B cell (primary cell): ENCODE measurements around the gene HS2ST1. TPM values are rescaled to one million over a fixed set of nuclear protein-coding genes. Genes with fewer than 3 reads are reported as not detected.
A peak's percentile ranks its signal among the peaks of the same experiment; 100 is the strongest.

Source experiments
- ATAC-seq: fragments of 200-7000 bp; cut with Tn5 transposase; one replicate; pipeline ENCODE4 v1.10.0; 2021; ENCODE audit warnings: low read depth, mild to moderate bottlenecking, moderate number of reproducible peaks, moderate library complexity
- CTCF ChIA-PET: fragments of 350-600 bp; sonication (Branson Sonifier 250); formaldehyde crosslinking; loops from one replicate; lab custom pipeline; 2021; ENCODE audit warnings: antibody characterized with exemption, inconsistent platforms; lab: Charles Lee
- POLR2A ChIA-PET: fragments of 350-600 bp; sonication (Branson Sonifier 250); formaldehyde crosslinking; loops from one replicate; lab custom pipeline; 2021; ENCODE audit warnings: antibody characterized with exemption; lab: Charles Lee
- DNase-seq: peaks from one replicate; pipeline ENCODE4 v3.0.0; 2013
- H2AFZ ChIP-seq: 2 replicates; pipeline ENCODE4 v1.6.1; 2012; ENCODE audit warnings: mild to moderate bottlenecking, low read depth, low read length; ENCODE audit not compliant: insufficient read depth, poor library complexity, severe bottlenecking
- H3K27ac ChIP-seq, 2 donors: 1 replicate in 1 of 2; 2 replicates in 1 of 2; pipeline ENCODE4 v1.5.1; 2012 to 2013; ENCODE audit warnings: low read length in 2 of 2, mild to moderate bottlenecking in 2 of 2, moderate library complexity in 1 of 2
- H3K27me3 ChIP-seq, 4 experiments: fragments of 200-600 bp in 1 of 4; sonication (generic) in 1 of 4; replicated peaks in 1 of 4; 1 replicate in 2 of 4; 2 replicates in 2 of 4; pipeline versions ENCODE4 v1.6.1 to v1.7.0; 2013 to 2016; ENCODE audit warnings: low read length in 3 of 4, mild to moderate bottlenecking in 2 of 4, mixed read lengths in 1 of 4, moderate library complexity in 1 of 4; ENCODE audit not compliant: insufficient read depth in 4 of 4, control insufficient read depth in 3 of 4; ENCODE audit errors: control extremely low read depth in 1 of 4
- H3K36me3 ChIP-seq, 2 experiments: replicated peaks in 1 of 2; 1 replicate in 1 of 2; 2 replicates in 1 of 2; pipeline versions ENCODE4 v1.6.1 to v1.7.1; 2013; ENCODE audit warnings: low read length in 1 of 2; ENCODE audit not compliant: insufficient read depth in 2 of 2, control insufficient read depth in 1 of 2; ENCODE audit errors: control extremely low read depth in 1 of 2, extremely low read depth in 1 of 2
- H3K4me1 ChIP-seq, 2 donors: fragments of 200-600 bp in 1 of 2; sonication (generic) in 1 of 2; 1 replicate in 1 of 2; 2 replicates in 1 of 2; pipeline versions ENCODE4 v1.5.1 to v1.6.1; 2013 to 2017; ENCODE audit warnings: low read length in 2 of 2; ENCODE audit not compliant: control insufficient read depth in 2 of 2, insufficient read depth in 2 of 2
- H3K4me2 ChIP-seq: replicated peaks from 2 replicates; pipeline ENCODE3; 2012; ENCODE audit warnings: mild to moderate bottlenecking, low read depth, low read length; ENCODE audit not compliant: poor library complexity, severe bottlenecking
- H3K4me3 ChIP-seq, 5 experiments: fragments of 200-600 bp in 1 of 5; sonication (generic) in 1 of 5; 1 replicate in 3 of 5; 2 replicates in 2 of 5; pipeline versions ENCODE4 v1.5.1 to v1.7.0; 2011 to 2016; ENCODE audit warnings: low read length in 4 of 5, mild to moderate bottlenecking in 4 of 5, low read depth in 2 of 5, control low read depth in 1 of 5, moderate library complexity in 1 of 5; ENCODE audit not compliant: insufficient read depth in 1 of 5; ENCODE audit errors: control extremely low read depth in 1 of 5, extremely low read depth in 1 of 5
- H3K79me2 ChIP-seq: fragments of 200-600 bp; sonication (generic); one replicate; pipeline ENCODE4 v1.6.0; 2016; ENCODE audit warnings: low read length; ENCODE audit not compliant: control insufficient read depth, insufficient read depth
- H3K9ac ChIP-seq: fragments of 200-600 bp; sonication (generic); 2 replicates; pipeline ENCODE4 v1.6.1; 2017; ENCODE audit warnings: mild to moderate bottlenecking, low read length, moderate library complexity
- H3K9me3 ChIP-seq, 3 donors: one replicate each; pipeline versions ENCODE4 v1.6.1 to v1.7.1; 2013; ENCODE audit warnings: low read length in 2 of 3; ENCODE audit not compliant: control insufficient read depth in 2 of 3, insufficient read depth in 1 of 3; ENCODE audit errors: control extremely low read depth in 1 of 3
- H4K20me1 ChIP-seq: 2 replicates; pipeline ENCODE4 v1.6.0; 2012; ENCODE audit warnings: mild to moderate bottlenecking, low read length; ENCODE audit not compliant: insufficient read depth, control insufficient read depth, poor library complexity, severe bottlenecking
- H3K27ac Mint-ChIP-seq: one replicate; pipeline ENCODE4 v1.8.0; 2021; ENCODE audit warnings: mixed read lengths
- H3K27me3 Mint-ChIP-seq: one replicate; pipeline ENCODE4 v1.8.0; 2021; ENCODE audit warnings: mixed read lengths
- H3K4me1 Mint-ChIP-seq: one replicate; pipeline ENCODE4 v1.8.0; 2021; ENCODE audit warnings: mixed read lengths
- H3K4me3 Mint-ChIP-seq: one replicate; pipeline ENCODE4 v1.8.0; 2021; ENCODE audit warnings: mixed read lengths
- H3K9me3 Mint-ChIP-seq: one replicate; pipeline ENCODE4 v1.8.0; 2022; ENCODE audit warnings: mixed read lengths; ENCODE audit not compliant: insufficient read depth
- CTCF ChIP-seq: fragments of 200-600 bp; IDR thresholded peaks from one replicate; pipeline ENCODE4 v1.8.0; 2022; ENCODE audit warnings: antibody characterized with exemption, mild to moderate bottlenecking
- EZH2 ChIP-seq: IDR thresholded peaks from 2 replicates; pipeline ENCODE4 v1.6.1; 2012; ENCODE audit warnings: borderline replicate concordance, low read depth, mild to moderate bottlenecking, moderate library complexity, low read length; ENCODE audit not compliant: insufficient read depth, poor library complexity, severe bottlenecking
- WGBS: methylation state at CpG from one replicate; pipeline ENCODE4 v1.1.5; 2013; ENCODE audit warnings: missing lambda C conversion rate; ENCODE audit not compliant: insufficient coverage; 5-methylcytosine and 5-hydroxymethylcytosine counted together
- intact Hi-C: fragments of 100-400 bp; cut with micrococcal nuclease; formaldehyde crosslinking; loops from one replicate; pipeline ENCODE4 v1.10.0; 2022
- polyA plus RNA-seq: library from polyadenylated mRNA; depleted of rRNA; stranded (reverse); fragments of >200 nt; gene quantifications from 2 replicates; pipeline ENCODE4 v1.2.3, GENCODE V29; 2012
- total RNA-seq, 2 donors: library from RNA; stranded (reverse); fragments of 120-200 nt in 1 of 2; gene quantifications; 1 replicate in 1 of 2; 2 replicates in 1 of 2; pipeline versions ENCODE4 v1.2.3 to v1.2.4, GENCODE V29; 2013 to 2022

HS2ST1 gene
- total and polyA plus RNA-seq, 2 donors (not counting 1 experiment from before 2014, with no cell fraction given) = 3.0 to 16.9 TPM

DNA sequence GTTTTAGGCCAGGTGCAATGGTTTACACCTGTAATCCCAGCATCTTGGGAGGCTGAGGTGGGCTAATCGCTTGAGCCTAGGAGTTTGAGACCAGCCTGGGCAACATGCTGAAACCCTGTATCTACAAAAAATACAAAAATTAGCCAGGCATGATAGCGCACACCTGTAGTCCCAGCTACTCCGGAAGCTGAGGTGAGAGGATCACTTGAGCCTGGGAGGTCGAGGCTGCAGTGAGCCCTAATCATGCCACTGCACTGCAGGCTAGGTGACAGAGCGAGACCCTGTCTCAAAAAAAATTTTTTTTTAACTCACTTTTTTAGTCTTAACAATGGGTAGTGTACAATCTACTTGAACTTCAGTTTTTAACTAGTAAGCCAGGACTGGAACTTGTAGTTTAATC, 137.5 kb downstream of the HS2ST1 start:
- ATAC-seq (peak; percentile 17), DNase-seq (no peak)
- peak overlapping the region; percentile 29 for H3K4me3 Mint-ChIP-seq
- H3K9me3 Mint-ChIP-seq = peaks cover 2% of the 10 kb centered on the region
- CTCF ChIA-PET = interaction anchor here (1.2 kb wide), 1 partner anchor 32 kb away, joined by 3 read pairs; no protein-coding TSS in a partner anchor
- Histone ChIP-seq H3K27ac (no peak overlapping the region), H3K4me1 (peaks cover 4 to 31% of the 10 kb centered on the region in 2 donors), H3K36me3 (no peaks in the 10 kb centered on the region), H3K9me3 (peaks cover 0 to 4% (median 1%) of the 10 kb centered on the region in 3 donors), H3K79me2 (peaks cover 47% of the 10 kb centered on the region), H3K9ac (no peak overlapping the region), H3K4me2 (peak overlapping the region; percentile 19), H3K4me3 (no peak overlapping the region), H4K20me1 (no peaks in the 10 kb centered on the region), H3K27me3 (no peaks in the 10 kb centered on the region), H2AFZ (no peak overlapping the region)
- intact Hi-C loops = loop anchor here (10.0 kb wide), 2 partner anchors 347 to 657 kb away; partner anchors contain the start of genes ODF2L and SH3GLB1
- TF ChIP-seq CTCF (no peak), EZH2 (no peak)
- H3K27me3 Mint-ChIP-seq = no peaks in the 10 kb centered on the region
- WGBS = 100% methylated on average over 1 of the region's 5 CpGs
- H3K4me1 Mint-ChIP-seq = peaks cover 42% of the 10 kb centered on the region
- H3K27ac Mint-ChIP-seq = no peak overlapping the region
- POLR2A ChIA-PET = no interaction called here

DNA sequence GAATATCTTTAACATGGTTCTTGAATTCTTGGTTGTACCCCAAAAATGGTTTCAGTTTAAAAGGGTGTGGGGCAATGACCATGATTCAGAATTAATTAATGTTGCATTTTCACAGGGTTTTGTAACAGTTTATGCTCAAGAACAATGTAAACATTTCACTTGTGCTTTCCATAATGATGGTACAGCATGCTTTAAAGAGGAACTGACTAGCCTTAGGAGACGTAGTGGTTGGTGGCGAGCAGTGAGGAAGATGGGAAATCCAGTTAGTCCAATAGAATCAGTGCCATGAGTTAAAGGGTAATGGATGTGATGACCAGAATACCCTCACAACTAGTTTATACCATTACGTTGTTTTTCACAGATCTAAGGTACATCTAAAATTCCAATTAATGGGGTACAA, 138.0 kb downstream of the HS2ST1 start:
- Histone ChIP-seq H3K27ac (no peak overlapping the region), H3K9ac (no peak overlapping the region), H3K4me3 (no peak overlapping the region), H3K9me3 (peaks cover 0 to 4% (median 1%) of the 10 kb centered on the region in 3 donors), H3K79me2 (peaks cover 47% of the 10 kb centered on the region), H3K27me3 (no peaks in the 10 kb centered on the region), H3K4me1 (peaks cover 8 to 35% of the 10 kb centered on the region in 2 donors), H3K4me2 (peak overlapping the region; percentile 19), H2AFZ (no peak overlapping the region), H3K36me3 (no peaks in the 10 kb centered on the region), H4K20me1 (no peaks in the 10 kb centered on the region)
- no peaks in the 10 kb centered on the region for H3K27me3 Mint-ChIP-seq
- ChIA-PET POLR2A (no interaction called here), CTCF (interaction anchor here (1.9 kb wide), 1 partner anchor 12 kb away, joined by 6 read pairs; no protein-coding TSS in a partner anchor)
- DNase-seq (no peak), ATAC-seq (no peak)
- no CpG with 5 or more reads among the region's 3 CpGs for WGBS
- peaks cover 44% of the 10 kb centered on the region for H3K4me1 Mint-ChIP-seq
- no peak overlapping the region for H3K27ac Mint-ChIP-seq
- peaks cover 2% of the 10 kb centered on the region for H3K9me3 Mint-ChIP-seq
- intact Hi-C loops = loop anchor here (10.0 kb wide), 2 partner anchors 348 to 658 kb away; partner anchors contain the start of genes ODF2L and SH3GLB1
- H3K4me3 Mint-ChIP-seq = peak overlapping the region; percentile 29
- no peak for TF ChIP-seq EZH2
- no peak for TF ChIP-seq CTCF
